Fibroblast of mammary gland (primary cell): ENCODE results near the gene IFNG.

Experiments
- DNase-seq: peaks from one replicate; pipeline ENCODE4 v3.0.0-alpha.2; 2010; ENCODE audit warnings: low read depth
- H3K4me3 ChIP-seq: 2 replicates; pipeline ENCODE4 v1.5.1; 2011; ENCODE audit warnings: low read depth, mild to moderate bottlenecking, low read length, moderate library complexity; ENCODE audit not compliant: control insufficient read depth
- CTCF ChIP-seq: conservative IDR thresholded peaks from 2 replicates; pipeline ENCODE4 v1.5.1; 2011; ENCODE audit warnings: low read depth, low read length, inconsistent platforms; ENCODE audit not compliant: control insufficient read depth, insufficient read depth

The IFNG gene

GRCh38 chr12:68169213-68169889, 9.8 kb upstream of the IFNG start:
- H3K4me3 ChIP-seq: no peak overlapping the region
- DNase-seq: no peak
- TF ChIP-seq CTCF: no peak

- no peak overlapping the region for H3K4me3 ChIP-seq
- DNase-seq: no peak
- TF ChIP-seq CTCF: no peak
Observed at GRCh38 chr12:68166317-68166831, 6.8 kb upstream of the IFNG start.

GRCh38 chr12:68163560-68164081, 4.1 kb upstream of the IFNG start:
- no peak for TF ChIP-seq CTCF
- peak; percentile 11 for DNase-seq
- H3K4me3 ChIP-seq: no peak overlapping the region

- no peak for DNase-seq
- H3K4me3 ChIP-seq: no peak overlapping the region
- TF ChIP-seq CTCF: no peak
Observed at GRCh38 chr12:68162374-68162773, 2.8 kb upstream of the IFNG start.

GRCh38 chr12:68158432-68158831, 1.1 kb downstream of the IFNG start:
- no peak overlapping the region for H3K4me3 ChIP-seq
- peak; percentile 28 for DNase-seq
- TF ChIP-seq CTCF: peak; percentile 57

DNA sequence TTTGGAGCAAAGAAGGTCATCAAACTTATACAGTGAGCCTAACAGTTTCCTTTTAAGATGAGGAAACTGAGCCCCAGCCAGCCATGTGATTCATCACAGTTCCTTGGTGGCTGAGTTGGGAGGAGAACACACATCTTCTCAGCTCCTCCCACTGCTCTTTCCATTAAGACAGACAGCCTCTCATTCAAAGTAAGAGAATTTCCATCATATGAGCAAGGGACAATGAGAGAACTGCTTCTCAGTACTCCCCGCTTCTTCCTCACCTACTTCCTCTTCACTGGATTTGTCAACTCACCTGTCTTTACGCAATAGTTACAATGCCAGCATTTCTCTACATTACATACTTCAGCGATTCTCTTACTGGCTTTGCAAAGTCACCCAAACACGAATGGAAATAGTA, 2.2 kb downstream of the IFNG start:
- H3K4me3 ChIP-seq: no peak overlapping the region
- TF ChIP-seq CTCF: no peak
- DNase-seq: no peak
